MM.1S (cell line): Measurements from ENCODE around the gene LRRC8E.
"Not testable (repeated sequence)": the region's sequence is repeated elsewhere in the genome, so short reads cannot be mapped to it uniquely, and the experiment has no call there.

ENCODE experiments used
- EZH2 ChIP-seq: fragments of 300-600 bp; sonication (generic); optimal IDR thresholded peaks from 2 replicates; pipeline ENCODE3; 2017; ENCODE audit warnings: low read depth, mild to moderate bottlenecking, antibody characterized with exemption, low read length, mixed read lengths
- EZH2phosphoT487 ChIP-seq: fragments of 300-600 bp; sonication (generic); IDR thresholded peaks from 2 replicates; pipeline ENCODE4 v1.6.1; 2018; ENCODE audit warnings: antibody characterized with exemption, low read length
- TF ChIP-seq, protein P1 (sequence below): fragments of 300-600 bp; sonication (generic); IDR thresholded peaks from 2 replicates; pipeline ENCODE4 v1.5.1; 2016; ENCODE audit warnings: antibody characterized with exemption, low read length, mixed read lengths

- TF ChIP-seq, protein P1, sequence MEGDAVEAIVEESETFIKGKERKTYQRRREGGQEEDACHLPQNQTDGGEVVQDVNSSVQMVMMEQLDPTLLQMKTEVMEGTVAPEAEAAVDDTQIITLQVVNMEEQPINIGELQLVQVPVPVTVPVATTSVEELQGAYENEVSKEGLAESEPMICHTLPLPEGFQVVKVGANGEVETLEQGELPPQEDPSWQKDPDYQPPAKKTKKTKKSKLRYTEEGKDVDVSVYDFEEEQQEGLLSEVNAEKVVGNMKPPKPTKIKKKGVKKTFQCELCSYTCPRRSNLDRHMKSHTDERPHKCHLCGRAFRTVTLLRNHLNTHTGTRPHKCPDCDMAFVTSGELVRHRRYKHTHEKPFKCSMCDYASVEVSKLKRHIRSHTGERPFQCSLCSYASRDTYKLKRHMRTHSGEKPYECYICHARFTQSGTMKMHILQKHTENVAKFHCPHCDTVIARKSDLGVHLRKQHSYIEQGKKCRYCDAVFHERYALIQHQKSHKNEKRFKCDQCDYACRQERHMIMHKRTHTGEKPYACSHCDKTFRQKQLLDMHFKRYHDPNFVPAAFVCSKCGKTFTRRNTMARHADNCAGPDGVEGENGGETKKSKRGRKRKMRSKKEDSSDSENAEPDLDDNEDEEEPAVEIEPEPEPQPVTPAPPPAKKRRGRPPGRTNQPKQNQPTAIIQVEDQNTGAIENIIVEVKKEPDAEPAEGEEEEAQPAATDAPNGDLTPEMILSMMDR, result not testable (repeated sequence)
- TF ChIP-seq EZH2, EZH2phosphoT487: not testable (repeated sequence)
Observed at GRCh38 chr19:7859087-7859486, 29.2 kb upstream of the LRRC8E start.
